Measurements from ENCODE around the gene NPTX1.

- TF ChIP-seq REST (IDR thresholded peaks at IDR 0.05; ENCODE audit: insufficient read depth in 1 of 2, low read depth in 2 of 2, low read length in 2 of 2) (no peak), POLR2AphosphoS5 (IDR thresholded peaks at IDR 0.05; ENCODE audit: low read depth, low read length) (no peak), TAF1 (IDR thresholded peaks at IDR 0.05; ENCODE audit: borderline replicate concordance, insufficient read depth, low read length) (no peak), SIN3A (IDR thresholded peaks at IDR 0.05; ENCODE audit: borderline replicate concordance, insufficient read depth, low read length) (no peak), FOXP2 (optimal IDR thresholded peaks at IDR 0.05; ENCODE audit: borderline replicate concordance, extremely low read depth, extremely low read length, insufficient read depth) (no peak)
These were observed 54.9 kb downstream of the NPTX1 start for GRCh38 chr17:80421381-80422090.
